ENCODE results near the gene APOE. TPM values are rescaled to one million over a fixed set of nuclear protein-coding genes. Genes with fewer than 3 reads are reported as not detected.

Gene APOE
- total RNA-seq, 2 donors from 2014 or later = 2,216 to 2,598 TPM

DNA sequence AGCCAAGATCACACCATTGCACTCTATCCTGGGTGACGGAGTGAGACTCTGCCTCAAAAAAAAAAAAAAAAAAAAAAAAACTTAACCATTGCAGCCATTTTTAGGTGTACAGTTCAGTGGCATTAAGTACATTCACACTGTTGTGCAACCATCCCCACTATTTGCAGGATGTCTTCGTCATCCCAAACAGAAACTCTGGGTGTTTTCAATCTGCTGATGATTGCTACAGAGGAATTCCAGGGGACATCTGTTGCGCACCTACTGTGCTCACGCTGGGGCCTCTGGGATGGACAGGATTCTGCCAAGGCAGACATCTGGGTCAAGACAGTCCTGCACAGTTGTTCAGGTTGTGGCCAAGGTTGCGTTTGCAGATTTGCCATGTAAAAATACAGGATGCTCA, 34.1 kb downstream of the APOE start:
- WGBS, 2 experiments (ENCODE audit: insufficient coverage in 1 of 2, insufficient read length in 1 of 2) = 75 to 100% methylated on average over 4 to 5 of the region's 5 CpGs
- no peaks in the 10 kb centered on the region for H3K36me3 ChIP-seq (ENCODE audit: control insufficient read depth, insufficient read depth, low read length)
- H3K9me3 ChIP-seq (ENCODE audit: control insufficient read depth, low read length) = no peaks in the 10 kb centered on the region
- H3K4me3 Mint-ChIP-seq = no peak overlapping the region
- DNase-seq = no peak
- H3K27me3 Mint-ChIP-seq (ENCODE audit: insufficient read depth) = peaks cover under 1% of the 10 kb centered on the region
- no peaks in the 10 kb centered on the region for H3K4me1 ChIP-seq (ENCODE audit: control insufficient read depth, insufficient read depth, low read length)
- H3K9me3 Mint-ChIP-seq = no peaks in the 10 kb centered on the region
- H3K27ac ChIP-seq (ENCODE audit: low read depth, low read length) = no peak overlapping the region
- no peaks in the 10 kb centered on the region for H3K36me3 Mint-ChIP-seq (ENCODE audit: low read depth)
- H3K27ac Mint-ChIP-seq = no peak overlapping the region
- no peak overlapping the region for H3K9ac ChIP-seq (ENCODE audit: extremely low read depth, low read length, poor library complexity, severe bottlenecking)
- peaks cover 6% of the 10 kb centered on the region for H3K4me1 Mint-ChIP-seq
- TF ChIP-seq, protein P1, sequence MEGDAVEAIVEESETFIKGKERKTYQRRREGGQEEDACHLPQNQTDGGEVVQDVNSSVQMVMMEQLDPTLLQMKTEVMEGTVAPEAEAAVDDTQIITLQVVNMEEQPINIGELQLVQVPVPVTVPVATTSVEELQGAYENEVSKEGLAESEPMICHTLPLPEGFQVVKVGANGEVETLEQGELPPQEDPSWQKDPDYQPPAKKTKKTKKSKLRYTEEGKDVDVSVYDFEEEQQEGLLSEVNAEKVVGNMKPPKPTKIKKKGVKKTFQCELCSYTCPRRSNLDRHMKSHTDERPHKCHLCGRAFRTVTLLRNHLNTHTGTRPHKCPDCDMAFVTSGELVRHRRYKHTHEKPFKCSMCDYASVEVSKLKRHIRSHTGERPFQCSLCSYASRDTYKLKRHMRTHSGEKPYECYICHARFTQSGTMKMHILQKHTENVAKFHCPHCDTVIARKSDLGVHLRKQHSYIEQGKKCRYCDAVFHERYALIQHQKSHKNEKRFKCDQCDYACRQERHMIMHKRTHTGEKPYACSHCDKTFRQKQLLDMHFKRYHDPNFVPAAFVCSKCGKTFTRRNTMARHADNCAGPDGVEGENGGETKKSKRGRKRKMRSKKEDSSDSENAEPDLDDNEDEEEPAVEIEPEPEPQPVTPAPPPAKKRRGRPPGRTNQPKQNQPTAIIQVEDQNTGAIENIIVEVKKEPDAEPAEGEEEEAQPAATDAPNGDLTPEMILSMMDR (conservative IDR thresholded peaks at IDR 0.05) = no peak
- no peak overlapping the region for H3K4me3 ChIP-seq (ENCODE audit: low read length)
- no peaks in the 10 kb centered on the region for H3K27me3 ChIP-seq (ENCODE audit: control insufficient read depth, insufficient read depth, low read length, poor library complexity, severe bottlenecking)

DNA sequence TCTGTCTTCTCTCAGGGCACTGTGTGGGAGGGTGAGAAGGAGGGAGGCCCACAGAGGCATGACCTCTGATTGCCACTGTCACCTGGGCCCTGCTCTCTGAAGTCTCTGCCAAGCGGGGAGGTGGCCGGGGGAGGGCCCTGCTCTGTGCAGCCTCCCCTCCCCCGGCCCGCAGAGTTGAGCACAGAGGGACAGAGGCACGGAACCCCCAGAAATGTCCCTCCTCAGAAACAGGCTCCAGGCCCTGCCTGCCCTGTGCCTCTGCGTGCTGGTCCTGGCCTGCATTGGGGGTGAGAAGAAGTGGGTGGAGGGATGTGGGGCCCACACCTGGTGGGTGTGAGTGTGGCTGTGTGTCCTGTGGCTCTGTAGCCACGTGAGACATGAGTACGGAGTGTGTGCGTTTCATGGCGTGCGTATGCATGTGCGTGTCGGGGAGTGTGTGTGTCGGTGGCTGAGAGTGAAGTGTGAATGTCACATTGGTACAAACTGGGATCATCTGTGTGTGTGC, 36.5 kb downstream of the APOE start, which contains the start of gene APOC4:
APOC4 (plus strand) TSS at position 171 of the 505 bp plus-strand sequence; CDS start at position 212, 41 bp downstream.
- H3K27me3 Mint-ChIP-seq (ENCODE audit: insufficient read depth) = no peaks in the 10 kb centered on the region
- 93 to 94% methylated on average over 7 to 14 of the region's 14 CpGs for WGBS, 2 experiments (ENCODE audit: insufficient coverage in 1 of 2, insufficient read length in 1 of 2)

DNA sequence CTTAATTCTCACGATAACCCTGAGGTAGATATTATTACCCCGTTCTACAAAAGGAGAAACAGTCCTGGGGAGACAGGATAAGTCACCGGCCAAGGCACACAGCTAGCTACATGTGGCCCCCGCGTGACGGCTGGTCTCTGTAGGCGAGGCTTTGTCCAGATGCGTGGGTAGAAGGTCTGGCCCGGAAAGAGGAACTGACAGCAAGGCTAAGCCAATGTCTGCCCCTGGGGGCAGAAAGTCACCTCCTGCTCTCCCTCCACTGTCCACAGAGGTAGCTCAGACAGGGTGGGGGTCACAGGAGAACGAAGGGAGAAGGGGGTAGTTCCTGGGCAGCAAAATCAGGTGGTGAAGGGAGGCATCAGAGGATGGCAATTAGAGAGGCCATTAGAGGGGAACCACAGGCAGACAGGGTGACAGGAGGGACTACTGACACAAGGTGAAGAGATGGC, 38.2 kb downstream of the APOE start:
- Mint-ChIP-seq H3K27ac (peak overlapping the region; percentile 60), H3K36me3 (ENCODE audit: low read depth) (no peaks in the 10 kb centered on the region), H3K9me3 (no peaks in the 10 kb centered on the region), H3K4me3 (no peak overlapping the region), H3K4me1 (no peaks in the 10 kb centered on the region), H3K27me3 (ENCODE audit: insufficient read depth) (no peaks in the 10 kb centered on the region)
- H3K27ac ChIP-seq (ENCODE audit: low read depth, low read length) = no peak overlapping the region
- H3K4me1 ChIP-seq (ENCODE audit: control insufficient read depth, insufficient read depth, low read length) = no peaks in the 10 kb centered on the region
- no peaks in the 10 kb centered on the region for H3K36me3 ChIP-seq (ENCODE audit: control insufficient read depth, insufficient read depth, low read length)
- no peaks in the 10 kb centered on the region for H3K9me3 ChIP-seq (ENCODE audit: control insufficient read depth, low read length)
- WGBS, 2 experiments (ENCODE audit: insufficient coverage in 1 of 2, insufficient read length in 1 of 2) = 83 to 84% methylated on average over 6 to 10 of the region's 10 CpGs
- no peak for DNase-seq
- no peaks in the 10 kb centered on the region for H3K27me3 ChIP-seq (ENCODE audit: control insufficient read depth, insufficient read depth, low read length, poor library complexity, severe bottlenecking)
- H3K4me3 ChIP-seq (ENCODE audit: low read length) = no peak overlapping the region
- TF ChIP-seq, protein P1 (conservative IDR thresholded peaks at IDR 0.05) = no peak
- no peak overlapping the region for H3K9ac ChIP-seq (ENCODE audit: extremely low read depth, low read length, poor library complexity, severe bottlenecking)

More for the DNA sequence above, 36.5 kb downstream of the APOE start, which contains the start of gene APOC4:
- no peak for DNase-seq
- H3K27me3 ChIP-seq (ENCODE audit: control insufficient read depth, insufficient read depth, low read length, poor library complexity, severe bottlenecking) = no peaks in the 10 kb centered on the region
- H3K27ac ChIP-seq (ENCODE audit: low read depth, low read length) = no peak within 1 kb of the TSS
- Mint-ChIP-seq H3K4me1 (no peaks in the 10 kb centered on the region), H3K4me3 (no peak within 1 kb of the TSS), H3K9me3 (no peaks in the 10 kb centered on the region), H3K36me3 (ENCODE audit: low read depth) (no peaks in the 10 kb centered on the region), H3K27ac (no peak within 1 kb of the TSS)
- no peaks in the 10 kb centered on the region for H3K4me1 ChIP-seq (ENCODE audit: control insufficient read depth, insufficient read depth, low read length)
- no peaks in the 10 kb centered on the region for H3K36me3 ChIP-seq (ENCODE audit: control insufficient read depth, insufficient read depth, low read length)
- no peaks in the 10 kb centered on the region for H3K9me3 ChIP-seq (ENCODE audit: control insufficient read depth, low read length)
- H3K9ac ChIP-seq (ENCODE audit: extremely low read depth, low read length, poor library complexity, severe bottlenecking) = no peak within 1 kb of the TSS
- no peak within 1 kb of the TSS for H3K4me3 ChIP-seq (ENCODE audit: low read length)
- TF ChIP-seq, protein P1 (conservative IDR thresholded peaks at IDR 0.05) = no peak
